ENCODE data around the gene LGALSL.
"Not testable (repeated sequence)": the region's sequence is repeated elsewhere in the genome, so short reads cannot be mapped to it uniquely, and the experiment has no call there.

The LGALSL gene

DNA sequence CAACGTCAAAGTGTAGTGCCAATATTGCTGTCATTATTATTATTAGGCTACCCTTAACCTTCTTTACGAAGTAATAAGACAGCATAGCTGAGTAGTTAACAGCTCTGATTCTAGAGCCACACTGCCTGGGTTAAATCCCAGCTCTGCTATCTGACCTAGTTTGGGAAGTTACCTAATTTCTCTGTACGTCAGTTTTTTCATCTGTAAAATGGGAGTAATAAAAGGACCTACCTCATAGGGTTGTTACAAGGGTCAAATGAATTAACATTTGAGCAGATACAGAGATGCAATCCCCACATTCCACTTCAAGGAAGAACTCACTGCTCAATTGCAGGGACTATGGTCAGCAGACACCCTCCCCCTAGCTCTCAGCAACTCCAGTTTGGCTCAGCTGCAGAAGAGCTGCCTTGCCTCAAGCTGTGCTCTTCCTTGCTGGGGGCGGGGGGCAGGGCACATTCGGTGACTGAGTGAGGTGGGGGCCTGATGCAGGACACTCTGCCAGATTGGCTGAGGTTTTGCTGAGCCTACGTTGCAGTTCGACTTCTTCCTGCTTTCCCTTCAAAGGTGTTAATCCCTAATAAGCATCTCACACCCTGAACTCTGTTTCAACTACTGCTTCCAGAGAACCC lies 11.0 kb upstream of the LGALSL start:
- H4K20me1 ChIP-seq (ENCODE audit: insufficient read depth, low read length, poor library complexity, severe bottlenecking) = no peaks in the 10 kb centered on the region
- TF ChIP-seq, protein P1, sequence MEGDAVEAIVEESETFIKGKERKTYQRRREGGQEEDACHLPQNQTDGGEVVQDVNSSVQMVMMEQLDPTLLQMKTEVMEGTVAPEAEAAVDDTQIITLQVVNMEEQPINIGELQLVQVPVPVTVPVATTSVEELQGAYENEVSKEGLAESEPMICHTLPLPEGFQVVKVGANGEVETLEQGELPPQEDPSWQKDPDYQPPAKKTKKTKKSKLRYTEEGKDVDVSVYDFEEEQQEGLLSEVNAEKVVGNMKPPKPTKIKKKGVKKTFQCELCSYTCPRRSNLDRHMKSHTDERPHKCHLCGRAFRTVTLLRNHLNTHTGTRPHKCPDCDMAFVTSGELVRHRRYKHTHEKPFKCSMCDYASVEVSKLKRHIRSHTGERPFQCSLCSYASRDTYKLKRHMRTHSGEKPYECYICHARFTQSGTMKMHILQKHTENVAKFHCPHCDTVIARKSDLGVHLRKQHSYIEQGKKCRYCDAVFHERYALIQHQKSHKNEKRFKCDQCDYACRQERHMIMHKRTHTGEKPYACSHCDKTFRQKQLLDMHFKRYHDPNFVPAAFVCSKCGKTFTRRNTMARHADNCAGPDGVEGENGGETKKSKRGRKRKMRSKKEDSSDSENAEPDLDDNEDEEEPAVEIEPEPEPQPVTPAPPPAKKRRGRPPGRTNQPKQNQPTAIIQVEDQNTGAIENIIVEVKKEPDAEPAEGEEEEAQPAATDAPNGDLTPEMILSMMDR (conservative IDR thresholded peaks at IDR 0.05; ENCODE audit: low read length) = no peak
- TF ChIP-seq EZH2phosphoT487 (IDR thresholded peaks at IDR 0.05; ENCODE audit: borderline replicate concordance) = no peak
- no peak overlapping the region for H3K4me3 ChIP-seq (ENCODE audit: low read length, poor library complexity, severe bottlenecking)

DNA sequence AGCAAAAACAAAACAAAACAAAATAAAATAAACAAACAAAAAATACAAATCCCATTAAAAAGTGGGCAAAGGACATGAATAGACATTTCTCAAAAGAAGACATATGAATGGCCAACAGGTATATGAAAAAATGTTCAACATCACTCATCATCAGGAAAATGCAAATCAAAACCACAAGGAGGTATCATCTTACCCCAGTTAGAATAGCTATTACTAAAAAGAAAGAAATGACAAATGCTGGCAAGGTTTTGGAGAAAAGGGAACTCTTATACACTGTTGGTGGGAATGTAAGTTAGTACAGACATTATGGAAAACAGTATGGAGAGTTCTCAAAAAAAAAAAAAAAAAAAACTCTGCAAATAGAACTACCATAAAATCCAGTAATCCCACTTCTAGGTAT lies 8.0 kb upstream of the LGALSL start:
- H3K27me3 ChIP-seq (ENCODE audit: insufficient read depth, low read length, poor library complexity, severe bottlenecking); H3K9ac ChIP-seq (ENCODE audit: low read depth, low read length, poor library complexity, severe bottlenecking); H3F3A ChIP-seq (ENCODE audit: low read depth); H3K4me3 ChIP-seq (ENCODE audit: low read length, poor library complexity, severe bottlenecking); H3K9me2 ChIP-seq (replicated peaks; ENCODE audit: low read depth, low read length); H3K9me3 ChIP-seq (ENCODE audit: insufficient read depth, low read depth, low read length); H3K79me2 ChIP-seq (ENCODE audit: insufficient read depth, low read length); H4K20me1 ChIP-seq (ENCODE audit: insufficient read depth, low read length, poor library complexity, severe bottlenecking); H3K36me3 ChIP-seq (ENCODE audit: insufficient read depth, low read length); H3K4me2 ChIP-seq (ENCODE audit: low read depth, low read length, poor library complexity, severe bottlenecking); H2AFZ ChIP-seq (ENCODE audit: low read length); H3K4me1 ChIP-seq (ENCODE audit: insufficient read depth, low read length, poor library complexity, severe bottlenecking): not testable (repeated sequence)

More for the DNA sequence above, 11.0 kb upstream of the LGALSL start:
- Histone ChIP-seq H3K4me1 (ENCODE audit: insufficient read depth, low read length, poor library complexity, severe bottlenecking) (no peaks in the 10 kb centered on the region), H3K27me3 (ENCODE audit: insufficient read depth, low read length, poor library complexity, severe bottlenecking) (no peaks in the 10 kb centered on the region), H3K9me3 (ENCODE audit: insufficient read depth, low read depth, low read length) (no peaks in the 10 kb centered on the region), H3K79me2 (ENCODE audit: insufficient read depth, low read length) (no peaks in the 10 kb centered on the region), H3K9me2 (replicated peaks; ENCODE audit: low read depth, low read length) (no peaks in the 10 kb centered on the region), H3K4me2 (ENCODE audit: low read depth, low read length, poor library complexity, severe bottlenecking) (no peak overlapping the region), H3F3A (ENCODE audit: low read depth) (no peaks in the 10 kb centered on the region), H3K36me3 (ENCODE audit: insufficient read depth, low read length) (no peaks in the 10 kb centered on the region), H3K9ac (ENCODE audit: low read depth, low read length, poor library complexity, severe bottlenecking) (no peak overlapping the region), H2AFZ (ENCODE audit: low read length) (no peak overlapping the region)

DNA sequence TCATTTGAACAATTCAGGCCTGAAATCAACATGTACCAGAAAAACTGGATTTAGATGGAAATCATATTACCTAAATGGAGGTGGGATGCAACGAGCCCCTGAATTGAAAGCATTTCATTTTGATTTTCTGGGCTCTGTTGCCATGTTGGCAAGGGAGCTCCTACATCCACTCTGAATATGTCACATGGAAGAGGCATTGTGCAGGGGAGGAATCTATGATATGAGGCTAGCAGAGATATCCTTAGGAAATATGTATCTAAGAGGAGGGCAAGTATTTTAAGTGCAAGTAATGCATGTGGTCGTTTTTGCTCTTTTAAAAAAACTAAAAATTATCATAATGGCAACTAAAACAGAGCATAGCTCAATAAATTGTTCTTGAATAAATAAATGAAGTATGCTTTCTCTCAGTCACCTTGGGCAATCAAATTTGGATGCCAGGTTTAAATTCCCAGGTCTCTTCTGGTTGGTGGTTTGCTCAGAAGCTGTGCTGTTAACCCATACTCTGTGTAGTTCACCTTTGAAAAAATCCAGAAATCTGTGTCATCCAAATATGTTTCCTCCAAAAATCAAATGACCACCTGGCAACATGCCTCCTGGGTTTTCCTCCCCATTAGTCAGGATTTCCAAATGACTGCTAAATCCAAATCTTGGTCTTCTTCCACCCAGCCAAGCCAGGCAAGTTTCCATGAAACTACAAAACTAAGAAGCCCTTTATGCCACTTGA lies 6.5 kb upstream of the LGALSL start:
- no peak overlapping the region for H3K9ac ChIP-seq (ENCODE audit: low read depth, low read length, poor library complexity, severe bottlenecking)
- no peaks in the 10 kb centered on the region for H3K27me3 ChIP-seq (ENCODE audit: insufficient read depth, low read length, poor library complexity, severe bottlenecking)
- no peaks in the 10 kb centered on the region for H4K20me1 ChIP-seq (ENCODE audit: insufficient read depth, low read length, poor library complexity, severe bottlenecking)
- H3K4me1 ChIP-seq (ENCODE audit: insufficient read depth, low read length, poor library complexity, severe bottlenecking) = no peaks in the 10 kb centered on the region
- H3K4me3 ChIP-seq (ENCODE audit: low read length, poor library complexity, severe bottlenecking) = no peak overlapping the region
- no peaks in the 10 kb centered on the region for H3K9me3 ChIP-seq (ENCODE audit: insufficient read depth, low read depth, low read length)
- no peaks in the 10 kb centered on the region for H3K9me2 ChIP-seq (replicated peaks; ENCODE audit: low read depth, low read length)
- no peak overlapping the region for H2AFZ ChIP-seq (ENCODE audit: low read length)
- no peaks in the 10 kb centered on the region for H3F3A ChIP-seq (ENCODE audit: low read depth)
- H3K79me2 ChIP-seq (ENCODE audit: insufficient read depth, low read length) = no peaks in the 10 kb centered on the region
- H3K36me3 ChIP-seq (ENCODE audit: insufficient read depth, low read length) = no peaks in the 10 kb centered on the region
- TF ChIP-seq EZH2phosphoT487 (IDR thresholded peaks at IDR 0.05; ENCODE audit: borderline replicate concordance) = no peak
- TF ChIP-seq, protein P1 (conservative IDR thresholded peaks at IDR 0.05; ENCODE audit: low read length) = no peak
- H3K4me2 ChIP-seq (ENCODE audit: low read depth, low read length, poor library complexity, severe bottlenecking) = no peak overlapping the region

DNA sequence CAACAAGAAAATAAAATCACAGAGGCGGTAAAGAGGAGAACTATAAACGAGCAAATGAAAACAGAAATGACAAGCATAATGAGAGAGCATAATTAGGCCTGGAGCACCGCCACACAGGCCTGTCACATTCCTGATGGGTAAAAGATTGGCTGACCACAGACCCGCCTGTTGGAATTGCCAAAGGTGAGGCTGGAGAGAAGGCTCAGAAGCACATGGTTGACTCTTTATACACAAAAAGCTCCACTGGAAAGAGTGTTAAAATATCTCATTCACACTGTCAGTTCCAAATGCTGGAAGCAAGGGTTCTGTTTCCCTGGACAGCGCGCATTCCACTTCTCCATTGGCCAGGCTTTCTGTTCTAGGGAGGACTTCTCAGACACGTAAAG lies 5.9 kb upstream of the LGALSL start:
- H3K36me3 ChIP-seq (ENCODE audit: insufficient read depth, low read length) = no peaks in the 10 kb centered on the region
- no peak overlapping the region for H3K4me3 ChIP-seq (ENCODE audit: low read length, poor library complexity, severe bottlenecking)
- no peaks in the 10 kb centered on the region for H3K9me3 ChIP-seq (ENCODE audit: insufficient read depth, low read depth, low read length)
- no peak overlapping the region for H3K4me2 ChIP-seq (ENCODE audit: low read depth, low read length, poor library complexity, severe bottlenecking)
- H3F3A ChIP-seq (ENCODE audit: low read depth) = no peaks in the 10 kb centered on the region
- TF ChIP-seq, protein P1 (conservative IDR thresholded peaks at IDR 0.05; ENCODE audit: low read length) = no peak
- no peak for TF ChIP-seq EZH2phosphoT487 (IDR thresholded peaks at IDR 0.05; ENCODE audit: borderline replicate concordance)
- no peak overlapping the region for H2AFZ ChIP-seq (ENCODE audit: low read length)
- H3K4me1 ChIP-seq (ENCODE audit: insufficient read depth, low read length, poor library complexity, severe bottlenecking) = no peaks in the 10 kb centered on the region
- no peaks in the 10 kb centered on the region for H3K79me2 ChIP-seq (ENCODE audit: insufficient read depth, low read length)
- no peaks in the 10 kb centered on the region for H4K20me1 ChIP-seq (ENCODE audit: insufficient read depth, low read length, poor library complexity, severe bottlenecking)
- no peaks in the 10 kb centered on the region for H3K27me3 ChIP-seq (ENCODE audit: insufficient read depth, low read length, poor library complexity, severe bottlenecking)
- H3K9ac ChIP-seq (ENCODE audit: low read depth, low read length, poor library complexity, severe bottlenecking) = no peak overlapping the region
- H3K9me2 ChIP-seq (replicated peaks; ENCODE audit: low read depth, low read length) = no peaks in the 10 kb centered on the region

All from Loucy (cell line).